ENCODE measurements around the gene RBM6. TPM values are rescaled to one million over a fixed set of nuclear protein-coding genes. Genes with fewer than 3 reads are reported as not detected.

The RBM6 gene, protein sequence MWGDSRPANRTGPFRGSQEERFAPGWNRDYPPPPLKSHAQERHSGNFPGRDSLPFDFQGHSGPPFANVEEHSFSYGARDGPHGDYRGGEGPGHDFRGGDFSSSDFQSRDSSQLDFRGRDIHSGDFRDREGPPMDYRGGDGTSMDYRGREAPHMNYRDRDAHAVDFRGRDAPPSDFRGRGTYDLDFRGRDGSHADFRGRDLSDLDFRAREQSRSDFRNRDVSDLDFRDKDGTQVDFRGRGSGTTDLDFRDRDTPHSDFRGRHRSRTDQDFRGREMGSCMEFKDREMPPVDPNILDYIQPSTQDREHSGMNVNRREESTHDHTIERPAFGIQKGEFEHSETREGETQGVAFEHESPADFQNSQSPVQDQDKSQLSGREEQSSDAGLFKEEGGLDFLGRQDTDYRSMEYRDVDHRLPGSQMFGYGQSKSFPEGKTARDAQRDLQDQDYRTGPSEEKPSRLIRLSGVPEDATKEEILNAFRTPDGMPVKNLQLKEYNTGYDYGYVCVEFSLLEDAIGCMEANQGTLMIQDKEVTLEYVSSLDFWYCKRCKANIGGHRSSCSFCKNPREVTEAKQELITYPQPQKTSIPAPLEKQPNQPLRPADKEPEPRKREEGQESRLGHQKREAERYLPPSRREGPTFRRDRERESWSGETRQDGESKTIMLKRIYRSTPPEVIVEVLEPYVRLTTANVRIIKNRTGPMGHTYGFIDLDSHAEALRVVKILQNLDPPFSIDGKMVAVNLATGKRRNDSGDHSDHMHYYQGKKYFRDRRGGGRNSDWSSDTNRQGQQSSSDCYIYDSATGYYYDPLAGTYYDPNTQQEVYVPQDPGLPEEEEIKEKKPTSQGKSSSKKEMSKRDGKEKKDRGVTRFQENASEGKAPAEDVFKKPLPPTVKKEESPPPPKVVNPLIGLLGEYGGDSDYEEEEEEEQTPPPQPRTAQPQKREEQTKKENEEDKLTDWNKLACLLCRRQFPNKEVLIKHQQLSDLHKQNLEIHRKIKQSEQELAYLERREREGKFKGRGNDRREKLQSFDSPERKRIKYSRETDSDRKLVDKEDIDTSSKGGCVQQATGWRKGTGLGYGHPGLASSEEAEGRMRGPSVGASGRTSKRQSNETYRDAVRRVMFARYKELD
- total RNA-seq, result 71.5 TPM

DNA sequence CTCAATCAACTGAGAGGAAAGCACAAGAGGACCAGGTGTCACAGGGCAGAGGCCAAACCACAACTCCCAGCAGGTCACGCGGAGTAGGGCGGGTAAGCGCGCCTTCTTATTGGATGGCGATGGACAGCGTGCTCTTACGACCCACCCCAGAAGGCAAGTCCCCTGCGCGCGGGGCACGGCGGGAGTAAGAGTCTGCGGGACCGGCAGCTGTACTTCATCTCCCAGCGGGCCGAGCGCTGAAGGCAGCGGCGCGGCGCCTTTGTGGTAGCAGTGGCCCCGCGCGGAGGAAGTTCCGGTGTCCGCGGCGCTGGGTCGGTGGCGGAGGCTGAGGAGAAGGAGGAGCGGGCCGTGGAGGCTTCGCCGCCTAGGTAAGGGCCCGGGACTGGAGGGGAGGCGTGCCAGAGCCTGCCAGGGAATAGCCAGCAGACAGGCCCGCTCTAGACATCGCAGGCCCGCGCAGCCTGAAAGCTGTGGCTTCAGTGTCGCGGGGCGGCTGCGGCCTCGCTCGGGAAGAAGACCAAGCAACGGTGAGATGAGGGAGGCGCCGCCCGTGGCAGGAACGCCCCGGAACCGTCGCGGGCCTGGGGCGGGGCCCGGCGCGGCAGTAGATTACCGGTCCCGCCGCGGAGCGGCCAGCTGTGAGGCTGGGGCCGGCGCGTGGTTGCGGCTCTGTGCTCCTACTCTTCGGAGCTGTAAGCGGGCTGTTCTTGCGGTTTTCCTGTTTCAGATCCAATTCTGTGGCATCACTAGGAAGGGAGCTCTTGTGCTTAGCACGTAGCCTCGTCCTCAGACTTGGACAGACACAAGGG is at the start of gene RBM6:
Gene RBM6 (plus strand): TSS at position 293 of the 809 bp plus-strand sequence. CDS start 22,492 bp downstream, outside the sequence.
- Histone ChIP-seq H3K4me3 (peak within 1 kb of the TSS; percentile 60 to 79), H3K27me3 (no peaks in the 10 kb centered on the region), H3K27ac (peak within 1 kb of the TSS; percentile 84), H3K4me1 (peaks cover 27% of the 10 kb centered on the region), H3K36me3 (no peaks in the 10 kb centered on the region), H3K9me3 (no peaks in the 10 kb centered on the region)
- peak; percentile 97 to 98 for DNase-seq (ENCODE audit: extremely low spot score in 2 of 2)
- intact Hi-C loops (cut with DNase I), result no loop called here
- TF ChIP-seq POLR2AphosphoS5 (IDR thresholded peaks at IDR 0.05; ENCODE audit: insufficient read depth in 1 of 2, low read depth in 1 of 2) (peak; percentile 98), POLR2A (IDR thresholded peaks at IDR 0.05) (peak in 1 of 2 donors; percentile 65)
- TF ChIP-seq, protein P1, sequence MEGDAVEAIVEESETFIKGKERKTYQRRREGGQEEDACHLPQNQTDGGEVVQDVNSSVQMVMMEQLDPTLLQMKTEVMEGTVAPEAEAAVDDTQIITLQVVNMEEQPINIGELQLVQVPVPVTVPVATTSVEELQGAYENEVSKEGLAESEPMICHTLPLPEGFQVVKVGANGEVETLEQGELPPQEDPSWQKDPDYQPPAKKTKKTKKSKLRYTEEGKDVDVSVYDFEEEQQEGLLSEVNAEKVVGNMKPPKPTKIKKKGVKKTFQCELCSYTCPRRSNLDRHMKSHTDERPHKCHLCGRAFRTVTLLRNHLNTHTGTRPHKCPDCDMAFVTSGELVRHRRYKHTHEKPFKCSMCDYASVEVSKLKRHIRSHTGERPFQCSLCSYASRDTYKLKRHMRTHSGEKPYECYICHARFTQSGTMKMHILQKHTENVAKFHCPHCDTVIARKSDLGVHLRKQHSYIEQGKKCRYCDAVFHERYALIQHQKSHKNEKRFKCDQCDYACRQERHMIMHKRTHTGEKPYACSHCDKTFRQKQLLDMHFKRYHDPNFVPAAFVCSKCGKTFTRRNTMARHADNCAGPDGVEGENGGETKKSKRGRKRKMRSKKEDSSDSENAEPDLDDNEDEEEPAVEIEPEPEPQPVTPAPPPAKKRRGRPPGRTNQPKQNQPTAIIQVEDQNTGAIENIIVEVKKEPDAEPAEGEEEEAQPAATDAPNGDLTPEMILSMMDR (IDR thresholded peaks at IDR 0.05), result no peak

DNA sequence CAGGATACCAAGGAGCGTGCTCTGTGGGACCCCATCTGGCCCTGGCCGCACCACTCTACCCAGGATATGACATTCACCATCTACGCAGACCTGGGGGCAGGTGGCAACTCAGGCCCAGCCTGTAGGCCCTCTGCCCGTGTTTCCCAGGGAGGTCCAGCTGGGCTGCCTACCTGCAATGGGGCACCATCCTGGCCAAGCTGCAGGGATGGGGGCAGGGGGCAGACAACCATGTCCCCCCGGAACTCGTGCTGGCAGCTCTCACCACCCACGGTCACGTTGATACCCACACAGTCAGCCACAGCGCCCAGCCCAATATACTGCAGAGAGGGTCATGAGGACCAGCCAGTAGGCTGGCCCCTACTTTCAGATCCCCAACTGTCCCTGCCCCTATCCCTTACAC is 44.2 kb upstream of the RBM6 start:
- Histone ChIP-seq H3K4me1 (peaks cover 6% of the 10 kb centered on the region), H3K36me3 (peaks cover 0 to 6% of the 10 kb centered on the region in 2 donors), H3K4me3 (no peak overlapping the region), H3K27ac (no peak overlapping the region), H3K9me3 (no peaks in the 10 kb centered on the region), H3K27me3 (no peaks in the 10 kb centered on the region)
- intact Hi-C loops (cut with DNase I), result no loop called here
- TF ChIP-seq POLR2AphosphoS5 (IDR thresholded peaks at IDR 0.05; ENCODE audit: insufficient read depth in 1 of 2, low read depth in 1 of 2), result no peak
- TF ChIP-seq, protein P1 (IDR thresholded peaks at IDR 0.05), result no peak
- no peak for TF ChIP-seq POLR2A (IDR thresholded peaks at IDR 0.05)
- DNase-seq (ENCODE audit: extremely low spot score in 2 of 2), result no peak

DNA sequence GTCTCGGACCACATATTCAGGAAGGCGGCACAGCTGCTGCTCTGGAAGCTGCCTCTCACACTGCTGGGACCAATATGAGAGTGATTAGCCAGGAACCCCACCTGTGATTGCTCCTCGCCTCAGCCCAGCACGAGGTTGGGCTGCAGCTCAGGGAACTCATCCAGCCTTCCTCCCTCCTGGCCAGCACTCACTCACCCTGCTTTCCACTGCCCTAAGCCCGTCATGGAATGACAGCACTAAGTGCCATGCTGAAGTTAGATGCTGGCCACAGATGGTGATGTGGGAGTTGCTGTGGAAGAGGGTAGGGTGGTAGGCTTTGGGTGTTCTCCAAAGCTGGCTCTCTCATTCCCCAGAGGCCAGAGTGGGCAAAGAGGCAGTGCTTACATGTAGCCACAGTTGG is 43.6 kb upstream of the RBM6 start:
- intact Hi-C loops (cut with DNase I), result no loop called here
- no peaks in the 10 kb centered on the region for H3K27me3 ChIP-seq
- H3K4me3 ChIP-seq, result no peak overlapping the region
- no peaks in the 10 kb centered on the region for H3K9me3 ChIP-seq
- no peak for DNase-seq (ENCODE audit: extremely low spot score in 2 of 2)
- TF ChIP-seq POLR2AphosphoS5 (IDR thresholded peaks at IDR 0.05; ENCODE audit: insufficient read depth in 1 of 2, low read depth in 1 of 2) (no peak), POLR2A (IDR thresholded peaks at IDR 0.05) (no peak)
- TF ChIP-seq, protein P1 (IDR thresholded peaks at IDR 0.05), result no peak
- H3K27ac ChIP-seq, result no peak overlapping the region
- H3K36me3 ChIP-seq, result peaks cover 0 to 6% of the 10 kb centered on the region in 2 donors
- H3K4me1 ChIP-seq, result peaks cover 12% of the 10 kb centered on the region

DNA sequence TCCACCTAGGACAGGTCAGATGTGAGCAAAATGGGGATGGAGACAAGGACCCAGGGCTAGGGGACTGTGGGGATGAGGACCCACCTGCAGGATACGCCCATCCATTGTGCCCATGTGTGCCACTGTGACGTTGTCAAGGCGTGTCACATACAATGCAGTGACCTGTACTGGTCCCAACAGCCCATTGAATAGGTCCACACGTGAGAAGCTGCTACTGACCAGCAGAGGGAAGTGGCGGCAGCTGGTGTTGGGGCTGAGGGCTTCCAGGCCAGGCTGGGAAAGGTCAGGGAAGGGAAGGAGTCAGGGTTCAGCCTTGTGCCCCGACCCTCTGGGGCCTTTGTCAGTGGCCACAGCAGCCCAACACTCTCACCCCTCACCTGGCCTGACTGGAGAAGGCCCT is 41.0 kb upstream of the RBM6 start:
- no peak for DNase-seq (ENCODE audit: extremely low spot score in 2 of 2)
- Histone ChIP-seq H3K4me1 (peaks cover 34% of the 10 kb centered on the region), H3K9me3 (no peaks in the 10 kb centered on the region), H3K27ac (no peak overlapping the region), H3K36me3 (peaks cover 0 to 6% of the 10 kb centered on the region in 2 donors), H3K27me3 (no peaks in the 10 kb centered on the region), H3K4me3 (no peak overlapping the region)
- TF ChIP-seq, protein P1 (IDR thresholded peaks at IDR 0.05), result no peak
- TF ChIP-seq POLR2A (IDR thresholded peaks at IDR 0.05) (no peak), POLR2AphosphoS5 (IDR thresholded peaks at IDR 0.05; ENCODE audit: insufficient read depth in 1 of 2, low read depth in 1 of 2) (no peak)
- intact Hi-C loops (cut with DNase I), result no loop called here

All from vagina (tissue), 2 donors.